ENCODE measurements around the gene MT1HL1.

The MT1HL1 gene

DNA sequence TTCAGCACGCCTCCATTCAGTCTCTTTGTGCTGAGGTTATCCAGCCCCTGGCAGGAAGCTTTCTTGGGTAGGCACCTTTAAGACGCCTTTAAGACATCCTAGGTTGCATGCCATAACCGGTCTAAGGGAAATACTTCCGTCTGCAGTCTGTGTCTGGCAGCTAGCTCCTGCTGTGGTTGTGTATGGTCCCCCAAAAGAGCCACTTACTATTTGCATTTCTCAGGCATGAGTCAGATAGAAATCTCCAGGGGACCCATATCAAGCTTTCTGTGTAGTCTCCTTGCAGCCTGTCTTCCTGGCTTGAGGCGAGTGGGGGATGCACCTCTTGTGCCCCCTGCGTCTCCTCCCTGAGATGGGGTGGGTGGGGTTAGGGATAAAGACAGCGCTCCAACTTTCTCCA lies 27.8 kb upstream of the MT1HL1 start:
- TF ChIP-seq, protein P1, sequence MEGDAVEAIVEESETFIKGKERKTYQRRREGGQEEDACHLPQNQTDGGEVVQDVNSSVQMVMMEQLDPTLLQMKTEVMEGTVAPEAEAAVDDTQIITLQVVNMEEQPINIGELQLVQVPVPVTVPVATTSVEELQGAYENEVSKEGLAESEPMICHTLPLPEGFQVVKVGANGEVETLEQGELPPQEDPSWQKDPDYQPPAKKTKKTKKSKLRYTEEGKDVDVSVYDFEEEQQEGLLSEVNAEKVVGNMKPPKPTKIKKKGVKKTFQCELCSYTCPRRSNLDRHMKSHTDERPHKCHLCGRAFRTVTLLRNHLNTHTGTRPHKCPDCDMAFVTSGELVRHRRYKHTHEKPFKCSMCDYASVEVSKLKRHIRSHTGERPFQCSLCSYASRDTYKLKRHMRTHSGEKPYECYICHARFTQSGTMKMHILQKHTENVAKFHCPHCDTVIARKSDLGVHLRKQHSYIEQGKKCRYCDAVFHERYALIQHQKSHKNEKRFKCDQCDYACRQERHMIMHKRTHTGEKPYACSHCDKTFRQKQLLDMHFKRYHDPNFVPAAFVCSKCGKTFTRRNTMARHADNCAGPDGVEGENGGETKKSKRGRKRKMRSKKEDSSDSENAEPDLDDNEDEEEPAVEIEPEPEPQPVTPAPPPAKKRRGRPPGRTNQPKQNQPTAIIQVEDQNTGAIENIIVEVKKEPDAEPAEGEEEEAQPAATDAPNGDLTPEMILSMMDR (IDR thresholded peaks at IDR 0.05): no peak

DNA sequence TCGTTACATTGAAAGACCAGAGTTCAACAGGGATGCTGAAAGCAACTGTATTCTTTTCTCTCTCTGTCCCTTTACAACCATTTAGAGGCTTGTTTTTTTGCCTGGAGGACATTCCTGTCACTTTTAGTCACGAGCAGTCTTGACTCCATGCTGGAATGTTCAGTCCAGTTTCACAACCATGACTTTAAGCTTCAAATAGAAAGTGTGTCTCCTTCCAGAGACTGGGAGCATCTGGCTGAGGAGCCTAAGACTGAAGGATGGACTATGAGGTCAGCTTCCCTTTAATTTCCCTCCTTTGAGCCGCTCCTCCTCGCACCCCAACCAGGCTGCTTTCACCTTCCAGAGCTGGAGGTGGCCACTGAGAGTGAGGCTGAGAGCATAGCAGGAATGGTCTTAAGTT lies 27.2 kb upstream of the MT1HL1 start:
- TF ChIP-seq, protein P1 (IDR thresholded peaks at IDR 0.05): no peak

DNA sequence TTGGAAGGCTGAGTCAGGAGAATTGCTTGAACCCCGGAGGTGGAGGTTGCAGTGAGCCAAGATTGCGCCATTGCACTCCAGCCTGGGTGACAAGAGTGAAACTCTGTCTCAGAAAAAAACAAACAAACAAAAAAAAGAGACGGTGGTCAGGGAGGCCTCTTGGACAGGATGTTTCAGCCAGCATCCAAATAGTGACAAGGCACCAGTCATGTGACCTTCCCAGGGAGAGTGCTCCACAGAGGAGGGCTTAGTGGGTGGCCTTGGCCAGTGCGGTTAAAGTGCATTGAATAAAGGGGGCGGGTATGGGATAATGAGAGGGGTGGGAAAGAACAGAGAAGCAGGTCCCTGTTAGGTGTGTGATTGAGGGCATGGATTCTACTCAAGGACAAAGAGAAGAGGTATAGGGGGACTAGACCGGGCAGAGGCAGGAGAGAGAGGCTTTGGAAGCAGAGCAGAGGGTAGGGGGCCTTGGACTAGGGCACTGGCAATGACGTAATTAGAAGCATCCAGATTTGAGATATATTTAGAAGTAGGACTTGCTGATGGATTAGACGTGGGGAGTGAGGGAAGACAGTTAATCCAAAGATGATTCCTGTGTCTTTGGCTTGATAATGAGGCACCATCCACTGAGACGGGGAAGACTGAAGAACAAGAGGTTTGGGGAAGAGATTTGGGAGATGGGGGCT lies 25.8 kb upstream of the MT1HL1 start:
- TF ChIP-seq, protein P1 (IDR thresholded peaks at IDR 0.05): no peak

DNA sequence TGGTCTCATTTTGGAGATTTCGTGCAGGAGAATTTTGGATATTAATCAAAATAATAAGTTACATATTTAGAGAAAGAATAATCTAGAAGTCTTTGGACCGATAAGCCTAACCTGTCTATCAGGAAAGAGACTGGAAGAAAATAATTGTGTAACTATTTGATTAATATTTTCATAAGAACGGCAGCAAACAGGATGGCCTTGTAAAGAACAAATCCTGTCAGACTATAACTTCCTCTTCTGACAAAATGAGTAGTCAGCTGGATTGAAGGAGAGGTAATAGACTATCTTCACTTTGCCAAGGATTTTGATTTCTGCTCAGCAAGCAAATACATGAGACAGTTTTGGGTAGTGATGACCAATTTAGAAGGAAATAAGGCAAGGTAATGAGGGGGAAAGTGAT lies 25.0 kb upstream of the MT1HL1 start:
- TF ChIP-seq, protein P1 (IDR thresholded peaks at IDR 0.05): no peak

DNA sequence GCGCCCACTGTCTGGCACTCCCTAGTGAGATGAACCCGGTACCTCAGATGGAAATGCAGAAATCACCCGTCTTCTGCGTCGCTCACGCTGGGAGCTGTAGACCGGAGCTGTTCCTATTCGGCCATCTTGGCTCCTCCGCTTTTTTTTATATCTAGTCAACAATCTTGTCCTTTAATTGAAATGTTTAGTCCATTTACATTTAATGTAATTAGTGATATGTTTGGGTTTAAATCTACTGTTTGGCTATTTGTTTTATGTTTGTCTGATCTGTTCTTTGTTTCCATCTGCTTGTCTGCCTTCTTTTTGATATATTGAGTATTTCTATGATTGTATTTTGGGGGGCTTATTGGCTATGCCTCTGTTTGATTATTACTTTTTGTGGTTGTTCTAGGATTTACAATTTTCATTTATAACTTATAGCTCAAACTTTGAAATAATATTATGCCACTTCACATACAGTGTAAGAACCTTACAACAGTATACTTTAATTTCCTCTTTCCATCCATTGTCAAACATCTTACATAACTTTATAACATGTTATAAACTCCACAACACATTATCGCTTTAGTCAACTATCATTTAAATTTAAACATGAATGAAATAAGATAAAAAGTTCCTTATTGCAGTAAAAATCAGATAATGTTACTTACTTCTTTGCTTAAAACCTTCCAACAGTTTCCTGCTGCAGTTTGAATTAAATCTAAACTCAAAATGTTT lies 21.3 kb upstream of the MT1HL1 start:
- TF ChIP-seq, protein P1 (IDR thresholded peaks at IDR 0.05): no peak

DNA sequence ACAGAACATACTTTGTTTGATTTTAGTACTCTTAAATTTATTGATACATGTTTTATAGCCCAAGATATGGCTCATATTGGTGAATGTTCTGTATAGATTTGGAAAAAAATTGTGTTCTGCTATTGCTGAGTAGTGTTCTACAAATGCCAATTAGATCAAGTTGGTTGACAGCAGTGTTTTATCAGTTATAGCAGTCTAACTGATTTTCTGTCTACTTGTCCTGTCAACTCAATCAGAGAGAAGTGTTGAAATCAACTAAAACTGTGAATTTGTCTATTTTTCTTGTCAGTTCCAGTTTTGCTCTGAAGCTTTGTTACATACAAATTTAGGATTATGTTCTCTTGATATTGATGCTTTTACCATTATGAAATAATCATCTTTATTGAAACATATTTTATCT lies 14.7 kb upstream of the MT1HL1 start:
- TF ChIP-seq, protein P1 (IDR thresholded peaks at IDR 0.05): no peak

DNA sequence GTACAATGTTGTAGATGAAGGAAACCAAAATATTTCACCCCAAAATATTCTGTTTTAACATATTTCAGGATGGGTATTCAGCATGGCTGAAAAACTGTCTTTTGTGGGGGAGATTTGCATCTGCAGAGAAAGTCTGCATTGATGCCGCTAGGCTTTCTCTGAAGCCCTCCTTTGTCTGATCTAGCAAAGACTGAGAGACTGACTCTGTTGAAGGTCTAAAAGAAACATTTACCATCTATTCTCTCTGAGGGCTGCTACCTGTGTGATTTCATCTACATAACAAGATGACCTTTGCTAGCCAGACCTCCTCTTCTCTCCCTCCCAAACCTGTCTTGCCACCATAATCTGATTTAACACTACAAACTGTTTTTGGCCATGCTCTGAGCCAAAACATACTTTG lies 12.4 kb upstream of the MT1HL1 start:
- TF ChIP-seq, protein P1 (IDR thresholded peaks at IDR 0.05): no peak
